Activated T-helper 1 cell treated with anti-CD3 and anti-CD28 coated beads, Interleukin-12 subunit alpha, Interleukin-12 subunit beta, Interleukin-2, Interleukin-4 antibody, amounts not matched to agents 30 ng/mL and 10 ng/mL and 1 ng/mL, durations not matched to agents 14 hours and 24 hours and 36 hours (primary cell): ENCODE results near the gene SYT17. TPM values are rescaled to one million over a fixed set of nuclear protein-coding genes. Genes with fewer than 3 reads are reported as not detected.

Experiments
- DNase-seq: peaks from one replicate; pipeline ENCODE4 v3.0.0; 2021; ENCODE audit warnings: low spot score
- H3K27ac Mint-ChIP-seq: one replicate; pipeline ENCODE4 v1.8.0; 2021; ENCODE audit warnings: mild to moderate bottlenecking, mixed read lengths
- H3K27me3 Mint-ChIP-seq: one replicate; pipeline ENCODE4 v1.8.0; 2022; ENCODE audit warnings: mild to moderate bottlenecking, moderate library complexity, mixed read lengths; ENCODE audit not compliant: insufficient read depth
- H3K36me3 Mint-ChIP-seq: one replicate; pipeline ENCODE4 v1.8.0; 2021; ENCODE audit warnings: low read depth, mixed read lengths
- H3K4me1 Mint-ChIP-seq: one replicate; pipeline ENCODE4 v1.8.0; 2021; ENCODE audit warnings: low read depth, mixed read lengths
- H3K4me3 Mint-ChIP-seq: one replicate; pipeline ENCODE4 v1.8.0; 2021; ENCODE audit warnings: mild to moderate bottlenecking, moderate library complexity, mixed read lengths
- H3K9me3 Mint-ChIP-seq: one replicate; pipeline ENCODE4 v1.8.0; 2021; ENCODE audit warnings: mixed read lengths
- intact Hi-C: fragments of 100-400 bp; cut with micrococcal nuclease; formaldehyde crosslinking; loops from one replicate; pipeline ENCODE4 v1.15.1; 2024
- total RNA-seq: library from RNA; stranded (reverse); gene quantifications from 2 replicates; pipeline ENCODE4 v1.2.3, GENCODE V29; 2022

Gene SYT17
- total RNA-seq, 1 donor from 2014 or later: 0.54 TPM

DNA sequence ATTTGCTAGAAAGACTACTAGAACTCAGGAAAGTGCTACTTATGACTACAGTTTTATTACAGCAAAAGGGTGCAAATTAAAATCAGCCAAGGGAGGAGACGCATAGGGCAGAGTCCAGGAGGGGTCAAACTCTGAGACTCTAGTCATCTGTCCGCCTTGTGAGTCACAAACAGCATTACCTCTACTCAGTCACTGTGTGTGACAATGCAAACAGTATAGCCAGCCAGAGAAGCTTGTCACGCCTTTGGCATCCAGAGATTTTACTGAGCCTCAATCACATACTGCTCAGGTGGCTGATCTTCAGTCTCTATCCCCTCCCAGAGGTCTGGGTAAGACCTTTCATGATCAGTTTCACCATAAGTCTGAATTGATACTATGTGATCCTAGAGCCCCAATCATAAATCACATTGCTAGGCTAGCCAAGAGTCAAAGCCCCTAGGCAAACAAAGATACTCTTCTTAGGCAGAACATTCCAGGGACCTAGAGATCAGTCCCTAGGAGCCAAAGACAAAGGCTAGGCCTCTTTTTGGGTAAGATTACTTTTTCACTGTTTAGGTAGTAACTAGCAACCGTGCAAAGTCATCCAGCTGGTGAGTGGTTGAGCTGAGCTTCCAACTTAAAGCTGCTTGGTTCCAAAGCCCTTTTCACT, 68.6 kb downstream of the SYT17 start:
- H3K9me3 Mint-ChIP-seq: peaks cover 38% of the 10 kb centered on the region
- no peak overlapping the region for H3K4me3 Mint-ChIP-seq
- H3K4me1 Mint-ChIP-seq: no peaks in the 10 kb centered on the region
- no peak overlapping the region for H3K27ac Mint-ChIP-seq
- DNase-seq: no peak
- intact Hi-C loops: no loop called here
- H3K36me3 Mint-ChIP-seq: no peaks in the 10 kb centered on the region
- no peaks in the 10 kb centered on the region for H3K27me3 Mint-ChIP-seq

DNA sequence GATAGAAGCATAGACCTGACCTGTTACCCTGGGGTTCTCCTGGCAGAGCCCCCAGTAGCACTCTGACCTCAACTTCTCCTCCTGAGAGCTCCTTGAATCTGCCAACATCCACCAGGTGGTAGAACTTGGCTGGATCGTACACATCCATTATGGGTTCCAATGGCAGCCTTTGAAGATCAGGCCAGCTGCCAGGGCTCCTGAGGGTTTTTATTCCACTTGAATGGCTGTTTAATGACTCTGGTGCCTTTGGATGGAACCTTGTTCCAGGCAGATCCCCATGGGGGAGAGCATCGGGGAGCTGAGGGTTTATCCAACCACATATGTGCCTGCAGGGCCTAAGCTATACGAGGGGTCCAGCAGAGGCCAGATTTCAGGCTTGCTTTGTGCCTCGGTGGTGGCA, 70.4 kb downstream of the SYT17 start:
- Mint-ChIP-seq H3K27me3 (no peaks in the 10 kb centered on the region), H3K4me1 (no peaks in the 10 kb centered on the region), H3K4me3 (no peak overlapping the region), H3K27ac (no peak overlapping the region), H3K9me3 (peaks cover 41% of the 10 kb centered on the region), H3K36me3 (no peaks in the 10 kb centered on the region)
- intact Hi-C loops: no loop called here
- no peak for DNase-seq

DNA sequence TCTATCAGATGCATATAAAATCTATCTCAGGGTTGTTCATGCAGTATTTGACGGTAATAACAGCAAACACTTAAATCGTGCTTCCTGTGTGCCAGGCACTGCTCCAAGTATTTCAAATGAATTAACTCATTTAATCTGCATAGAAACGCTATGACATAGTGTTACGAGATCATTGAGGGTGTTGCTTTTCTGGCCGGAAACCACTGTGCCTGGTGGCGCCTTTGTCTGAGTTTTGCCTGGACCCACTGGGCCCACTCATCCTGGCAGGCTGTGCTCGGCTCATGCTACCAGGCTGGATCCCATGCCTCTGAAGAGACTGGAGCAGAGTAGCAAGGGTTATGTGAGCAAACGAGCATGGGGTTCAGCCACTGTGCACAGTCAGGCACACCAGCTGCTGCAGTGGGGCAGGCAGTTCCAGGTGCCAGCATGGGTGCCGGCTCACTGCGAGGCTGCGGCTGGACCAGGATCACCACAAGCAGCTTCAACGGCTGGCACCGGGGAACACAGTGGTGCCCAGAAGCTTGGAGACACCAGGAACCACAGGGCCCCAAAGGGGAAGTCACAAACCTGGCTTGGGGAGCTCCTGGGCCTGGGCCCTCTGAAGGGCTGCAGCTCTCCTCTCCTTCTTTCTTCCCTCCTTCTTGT, 71.6 kb downstream of the SYT17 start:
- H3K4me3 Mint-ChIP-seq: no peak overlapping the region
- H3K36me3 Mint-ChIP-seq: no peaks in the 10 kb centered on the region
- peaks cover 39% of the 10 kb centered on the region for H3K9me3 Mint-ChIP-seq
- no peak overlapping the region for H3K27ac Mint-ChIP-seq
- DNase-seq: no peak
- H3K27me3 Mint-ChIP-seq: peaks cover 1% of the 10 kb centered on the region
- intact Hi-C loops: no loop called here
- no peaks in the 10 kb centered on the region for H3K4me1 Mint-ChIP-seq

DNA sequence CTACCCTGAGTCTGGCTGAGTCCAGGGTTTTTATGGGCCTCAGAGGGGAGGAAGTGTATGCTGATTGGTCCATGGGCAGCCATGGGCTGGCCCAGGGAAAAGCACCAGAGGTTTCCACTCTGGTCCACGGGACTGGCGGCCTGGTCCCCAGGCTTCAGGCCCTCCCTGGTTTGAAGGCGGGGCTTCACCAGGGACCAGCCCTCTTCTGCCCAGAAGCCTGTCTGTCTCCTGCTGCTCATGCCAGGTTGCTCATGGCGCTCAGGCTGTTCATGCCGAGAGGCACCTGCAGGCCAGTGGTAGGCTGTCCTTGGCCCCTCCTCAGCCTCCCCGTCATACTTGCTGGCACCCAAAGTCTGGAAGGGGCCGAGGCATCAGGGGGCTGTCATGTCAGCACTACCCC, 72.5 kb downstream of the SYT17 start:
- no peaks in the 10 kb centered on the region for H3K36me3 Mint-ChIP-seq

DNA sequence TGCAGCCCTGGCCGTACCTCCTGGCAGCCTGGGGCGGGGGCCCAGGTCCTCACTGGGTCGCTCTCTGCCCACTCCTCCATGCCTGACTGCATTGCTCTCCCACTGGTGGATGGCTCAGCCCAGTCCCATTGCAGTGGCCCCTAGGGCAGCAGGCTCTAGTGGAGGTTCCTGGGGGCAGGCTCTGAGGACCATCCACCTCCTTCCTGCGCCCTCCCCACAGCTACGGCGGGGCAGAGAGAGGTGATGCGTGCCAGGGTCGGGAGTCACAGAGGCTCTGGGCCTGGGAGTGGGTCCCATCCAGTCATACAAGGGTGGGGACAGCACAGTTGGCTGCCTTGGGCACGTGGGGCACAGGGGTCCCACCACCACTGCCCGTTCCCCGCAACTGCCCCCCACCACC, 73.5 kb downstream of the SYT17 start:
- intact Hi-C loops: no loop called here
- Mint-ChIP-seq H3K4me3 (no peak overlapping the region), H3K36me3 (no peaks in the 10 kb centered on the region), H3K4me1 (no peaks in the 10 kb centered on the region), H3K9me3 (peaks cover 20% of the 10 kb centered on the region), H3K27me3 (peaks cover 2% of the 10 kb centered on the region), H3K27ac (no peak overlapping the region)
- no peak for DNase-seq

More for the DNA sequence above, 72.5 kb downstream of the SYT17 start:
- Mint-ChIP-seq H3K4me1 (no peaks in the 10 kb centered on the region), H3K4me3 (no peak overlapping the region), H3K27me3 (peaks cover 2% of the 10 kb centered on the region), H3K9me3 (peaks cover 30% of the 10 kb centered on the region), H3K27ac (no peak overlapping the region)
- no peak for DNase-seq
- intact Hi-C loops: no loop called here

DNA sequence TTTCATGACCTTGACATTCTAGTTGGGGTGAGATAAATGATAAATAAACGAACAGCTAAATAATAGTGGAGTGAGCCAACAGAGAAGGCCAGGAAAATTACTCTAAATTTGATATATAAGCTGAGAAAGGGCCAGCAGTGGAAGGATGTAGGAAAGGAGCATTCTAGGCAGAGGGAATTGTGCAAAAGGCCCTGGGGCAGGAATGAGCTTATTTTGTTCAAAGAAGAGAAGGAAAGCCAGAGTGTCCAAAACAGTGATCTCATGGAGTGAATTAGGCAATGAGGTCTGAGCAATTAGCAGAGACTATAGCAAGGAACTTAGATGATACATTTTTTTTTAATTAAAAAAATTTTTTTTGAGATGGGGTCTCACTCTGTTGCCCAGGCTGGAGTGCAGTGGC, 74.1 kb downstream of the SYT17 start:
- intact Hi-C loops: no loop called here
- H3K4me3 Mint-ChIP-seq: no peak overlapping the region
- H3K4me1 Mint-ChIP-seq: no peaks in the 10 kb centered on the region
- H3K9me3 Mint-ChIP-seq: peaks cover 19% of the 10 kb centered on the region
- H3K36me3 Mint-ChIP-seq: no peaks in the 10 kb centered on the region
- DNase-seq: no peak
- H3K27ac Mint-ChIP-seq: no peak overlapping the region
- H3K27me3 Mint-ChIP-seq: peaks cover 2% of the 10 kb centered on the region

DNA sequence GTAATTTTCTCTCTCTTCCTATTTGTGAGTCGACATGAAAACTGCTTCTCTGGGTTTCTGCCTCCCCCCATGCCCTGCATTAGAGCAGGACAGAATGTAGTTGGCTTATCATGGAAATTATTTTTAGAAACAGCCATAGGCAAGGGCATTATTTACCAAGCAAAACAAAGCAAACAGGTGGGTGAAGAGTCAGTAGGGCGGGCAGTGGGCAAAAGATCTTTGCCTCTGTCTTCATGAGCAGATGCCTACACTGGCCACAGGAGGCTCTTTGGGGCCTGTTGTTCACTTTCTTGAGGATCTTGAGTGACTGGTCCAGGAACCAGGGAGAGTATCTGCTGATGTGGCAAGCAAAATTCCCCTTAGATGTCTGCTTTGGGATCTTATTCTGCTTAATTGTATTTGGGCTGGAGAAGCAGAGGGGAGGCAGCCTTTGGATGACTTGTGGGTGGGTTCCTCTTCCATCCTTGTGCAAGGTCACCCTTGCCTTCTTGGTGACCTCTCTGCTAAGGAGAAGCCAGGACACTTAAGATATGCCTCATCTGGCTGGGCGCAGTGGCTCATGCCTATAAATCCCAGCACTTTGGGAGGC, 75.0 kb downstream of the SYT17 start:
- Mint-ChIP-seq H3K27me3 (peaks cover 2% of the 10 kb centered on the region), H3K4me1 (no peaks in the 10 kb centered on the region), H3K9me3 (peaks cover 13% of the 10 kb centered on the region), H3K27ac (no peak overlapping the region), H3K4me3 (no peak overlapping the region), H3K36me3 (no peaks in the 10 kb centered on the region)
- intact Hi-C loops: no loop called here
- DNase-seq: no peak

DNA sequence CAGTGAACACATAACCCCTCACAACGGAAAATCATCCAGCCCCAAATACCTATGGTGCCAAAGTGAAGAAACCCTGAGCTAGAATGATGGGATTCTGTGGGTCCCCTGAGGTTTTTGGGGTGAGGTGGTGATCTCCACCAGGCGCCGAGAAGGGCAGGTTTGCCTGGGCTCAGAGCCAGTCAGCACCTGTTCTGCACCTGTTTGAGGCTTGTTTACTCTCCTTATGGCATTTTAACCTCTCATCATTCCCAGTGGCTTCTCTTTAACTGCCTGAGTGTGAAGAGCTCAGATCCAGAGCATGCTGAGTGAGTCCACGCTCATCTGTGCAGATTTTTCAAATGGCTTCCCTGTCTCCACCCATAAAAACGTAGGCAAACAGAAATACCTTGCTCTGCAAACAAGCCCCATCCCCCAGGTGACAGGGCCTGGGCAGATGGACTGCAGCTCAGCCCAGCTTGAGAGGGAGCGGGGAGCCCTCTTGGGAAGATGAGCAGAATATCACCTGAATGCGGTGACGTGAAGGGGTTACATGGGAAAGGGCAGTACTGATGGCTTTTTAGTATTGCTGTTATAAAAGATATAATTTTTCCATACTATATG, 77.4 kb downstream of the SYT17 start:
- H3K4me1 Mint-ChIP-seq: no peaks in the 10 kb centered on the region
- H3K27ac Mint-ChIP-seq: no peak overlapping the region
- H3K9me3 Mint-ChIP-seq: peaks cover 7% of the 10 kb centered on the region
- H3K4me3 Mint-ChIP-seq: no peak overlapping the region
- no peaks in the 10 kb centered on the region for H3K36me3 Mint-ChIP-seq
- intact Hi-C loops: no loop called here
- H3K27me3 Mint-ChIP-seq: peaks cover 2% of the 10 kb centered on the region
- DNase-seq: no peak

DNA sequence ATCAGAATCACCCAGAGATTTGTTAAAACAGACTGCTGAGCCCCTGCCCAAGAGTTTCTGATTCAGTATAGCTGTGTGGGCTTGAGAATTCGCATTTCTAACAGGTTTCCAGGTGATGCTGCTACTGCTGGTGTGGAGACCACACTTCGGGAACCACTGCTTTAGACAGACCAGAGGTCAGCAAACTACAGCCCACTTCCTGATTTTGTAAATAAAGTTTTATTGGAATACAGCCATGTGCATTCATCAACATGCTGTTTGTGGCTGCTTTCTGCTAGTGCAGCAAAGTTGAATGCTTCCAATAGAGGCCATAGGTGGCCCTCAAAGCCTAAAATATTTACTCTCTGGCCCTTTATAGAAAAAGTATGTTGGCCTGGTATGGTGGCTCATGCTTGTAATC, 84.9 kb downstream of the SYT17 start:
- Mint-ChIP-seq H3K9me3 (no peaks in the 10 kb centered on the region), H3K27me3 (no peaks in the 10 kb centered on the region), H3K36me3 (no peaks in the 10 kb centered on the region), H3K27ac (no peak overlapping the region), H3K4me1 (no peaks in the 10 kb centered on the region), H3K4me3 (no peak overlapping the region)
- DNase-seq: no peak
- intact Hi-C loops: no loop called here

DNA sequence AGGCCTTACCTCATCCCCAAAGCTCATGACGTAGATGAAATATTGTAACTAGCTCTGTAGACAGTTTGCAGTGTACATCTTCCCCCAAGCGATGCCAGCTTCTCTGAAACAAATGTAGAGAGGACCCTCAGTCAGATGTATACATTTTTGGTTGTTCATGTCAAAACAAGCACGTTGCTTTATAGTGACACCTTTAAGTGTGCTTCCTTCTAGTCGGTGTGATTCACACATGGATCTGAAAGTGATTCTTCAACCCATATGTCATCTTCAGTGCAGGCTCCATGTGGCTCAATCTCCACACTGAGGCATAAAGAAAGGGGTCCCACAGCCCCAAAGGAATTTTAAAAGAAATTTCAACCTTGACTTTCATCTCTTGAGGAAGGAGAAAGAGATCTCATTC, 86.6 kb downstream of the SYT17 start:
- Mint-ChIP-seq H3K36me3 (no peaks in the 10 kb centered on the region), H3K27ac (no peak overlapping the region), H3K9me3 (no peaks in the 10 kb centered on the region), H3K27me3 (no peaks in the 10 kb centered on the region), H3K4me1 (no peaks in the 10 kb centered on the region), H3K4me3 (no peak overlapping the region)
- DNase-seq: no peak
- intact Hi-C loops: no loop called here

DNA sequence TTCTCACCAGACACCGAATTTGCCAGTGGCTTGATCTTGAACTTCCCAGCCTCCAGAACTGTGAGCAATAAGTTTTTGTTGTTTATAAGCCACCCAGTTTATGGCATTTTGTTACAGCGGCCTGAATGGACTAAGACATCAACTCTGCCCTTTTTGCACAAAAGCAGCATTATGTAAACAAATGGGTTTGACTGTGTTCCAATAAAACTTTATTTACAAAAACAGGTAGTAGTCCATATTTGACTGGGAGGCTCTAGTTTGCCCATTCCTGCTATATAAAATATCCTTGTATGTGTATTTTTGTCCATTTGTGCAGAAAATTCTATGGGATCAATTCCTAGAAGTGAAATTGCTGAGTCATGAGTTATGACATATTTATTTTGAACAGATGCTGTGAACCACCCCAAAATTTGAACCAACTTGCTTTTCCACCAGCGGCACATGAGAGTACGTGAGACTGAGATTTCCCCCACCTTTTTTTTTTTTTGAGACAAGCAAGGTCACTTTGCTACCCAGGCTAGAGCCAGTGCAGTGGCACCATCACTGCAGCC, 96.2 kb downstream of the SYT17 start:
- H3K4me3 Mint-ChIP-seq: no peak overlapping the region
- no peak for DNase-seq
- peaks cover 15% of the 10 kb centered on the region for H3K9me3 Mint-ChIP-seq
- H3K4me1 Mint-ChIP-seq: no peaks in the 10 kb centered on the region
- intact Hi-C loops: no loop called here
- no peaks in the 10 kb centered on the region for H3K27me3 Mint-ChIP-seq
- H3K36me3 Mint-ChIP-seq: no peaks in the 10 kb centered on the region
- H3K27ac Mint-ChIP-seq: no peak overlapping the region

DNA sequence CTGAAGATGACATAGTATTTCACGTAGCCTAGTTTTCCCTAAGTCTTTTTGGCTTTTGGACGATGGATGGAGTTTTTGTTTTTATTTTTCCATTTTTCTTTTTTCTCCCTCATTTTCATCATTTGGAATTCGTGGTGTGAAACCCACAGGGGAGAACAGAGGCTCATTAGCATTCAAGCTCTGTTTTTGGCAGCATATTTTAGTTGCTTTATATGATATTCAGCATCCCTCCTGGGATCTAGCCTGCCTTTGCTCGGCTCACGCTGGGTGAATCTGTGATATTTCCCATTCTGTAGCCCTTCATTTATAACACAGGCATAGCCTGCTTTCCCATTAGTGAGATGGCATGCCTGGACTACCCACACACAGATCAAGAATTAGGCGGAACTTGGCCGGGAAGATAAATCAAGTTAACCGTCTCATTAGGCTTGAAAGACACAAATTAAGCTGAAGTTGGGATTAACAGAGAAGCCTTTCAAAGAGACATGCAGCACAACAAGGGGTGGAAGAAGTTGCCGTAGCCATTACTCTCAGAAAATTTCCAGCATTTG, 97.4 kb downstream of the SYT17 start:
- Mint-ChIP-seq H3K9me3 (peaks cover 18% of the 10 kb centered on the region), H3K4me1 (no peaks in the 10 kb centered on the region), H3K4me3 (no peak overlapping the region), H3K27me3 (no peaks in the 10 kb centered on the region), H3K36me3 (no peaks in the 10 kb centered on the region), H3K27ac (no peak overlapping the region)
- intact Hi-C loops: no loop called here
- DNase-seq: no peak

DNA sequence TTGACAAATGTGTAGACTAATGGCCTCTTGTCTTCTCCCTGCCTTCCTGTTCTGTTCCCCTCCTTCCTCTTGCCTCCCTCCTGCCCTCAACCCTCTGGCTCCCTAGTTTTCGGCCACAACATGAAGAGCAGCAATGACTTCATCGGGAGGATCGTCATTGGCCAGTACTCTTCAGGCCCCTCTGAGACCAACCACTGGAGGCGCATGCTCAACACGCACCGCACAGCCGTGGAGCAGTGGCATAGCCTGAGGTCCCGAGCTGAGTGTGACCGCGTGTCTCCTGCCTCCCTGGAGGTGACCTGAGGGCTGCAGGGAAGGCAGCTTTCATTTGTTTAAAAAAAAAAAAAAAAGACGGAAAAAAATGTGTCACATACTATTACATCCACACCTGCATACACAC, 98.7 kb downstream of the SYT17 start:
- intact Hi-C loops: no loop called here
- no peak overlapping the region for H3K4me3 Mint-ChIP-seq
- no peaks in the 10 kb centered on the region for H3K36me3 Mint-ChIP-seq
- peaks cover 18% of the 10 kb centered on the region for H3K9me3 Mint-ChIP-seq
- no peak overlapping the region for H3K27ac Mint-ChIP-seq
- H3K4me1 Mint-ChIP-seq: no peaks in the 10 kb centered on the region
- DNase-seq: no peak
- H3K27me3 Mint-ChIP-seq: no peaks in the 10 kb centered on the region
